ENCODE results near the gene VEZF1. TPM values are rescaled to one million over a fixed set of nuclear protein-coding genes. Genes with fewer than 3 reads are reported as not detected.

Gene VEZF1, protein sequence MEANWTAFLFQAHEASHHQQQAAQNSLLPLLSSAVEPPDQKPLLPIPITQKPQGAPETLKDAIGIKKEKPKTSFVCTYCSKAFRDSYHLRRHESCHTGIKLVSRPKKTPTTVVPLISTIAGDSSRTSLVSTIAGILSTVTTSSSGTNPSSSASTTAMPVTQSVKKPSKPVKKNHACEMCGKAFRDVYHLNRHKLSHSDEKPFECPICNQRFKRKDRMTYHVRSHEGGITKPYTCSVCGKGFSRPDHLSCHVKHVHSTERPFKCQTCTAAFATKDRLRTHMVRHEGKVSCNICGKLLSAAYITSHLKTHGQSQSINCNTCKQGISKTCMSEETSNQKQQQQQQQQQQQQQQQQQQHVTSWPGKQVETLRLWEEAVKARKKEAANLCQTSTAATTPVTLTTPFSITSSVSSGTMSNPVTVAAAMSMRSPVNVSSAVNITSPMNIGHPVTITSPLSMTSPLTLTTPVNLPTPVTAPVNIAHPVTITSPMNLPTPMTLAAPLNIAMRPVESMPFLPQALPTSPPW
- 29.7 and 36.7 TPM in 2 replicates for total RNA-seq

DNA sequence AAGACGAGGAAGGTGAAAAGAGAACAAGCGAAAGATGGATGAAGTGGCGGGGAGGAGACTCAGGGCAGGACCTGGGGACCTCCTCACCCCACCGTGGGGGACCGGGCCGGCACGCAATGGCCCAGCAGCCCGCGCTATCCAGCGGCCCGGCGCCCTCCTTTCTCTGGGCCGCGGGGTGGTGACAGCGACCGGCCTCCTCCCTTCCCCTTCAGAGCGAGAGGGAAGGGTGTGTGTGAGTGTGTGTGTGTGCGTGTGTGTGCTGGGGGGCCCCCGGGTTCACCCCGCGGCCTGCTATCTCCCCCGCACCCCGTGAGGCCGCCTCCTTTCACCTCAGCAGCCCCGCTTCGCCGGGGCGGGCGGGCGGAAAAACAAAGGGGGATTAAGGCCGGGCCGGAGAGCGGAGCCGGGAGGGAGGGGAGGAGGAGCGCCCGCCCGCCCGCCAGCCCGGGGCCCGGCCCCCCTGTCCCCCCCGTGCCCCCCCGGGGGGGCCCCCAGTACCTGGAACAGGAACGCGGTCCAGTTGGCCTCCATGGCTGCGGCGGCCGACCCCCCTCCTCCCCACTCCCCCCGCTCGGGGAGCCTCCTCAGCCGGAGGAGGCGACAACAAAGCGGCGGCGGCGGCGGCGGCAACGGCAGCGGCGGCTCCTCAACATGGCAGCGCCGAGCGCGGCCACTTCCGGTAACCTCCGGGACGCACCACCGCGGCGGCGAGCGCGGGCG is at the start of gene VEZF1:
TSS of gene VEZF1 (minus strand) at position 674 of the 720 bp plus-strand sequence. CDS start at position 531, 143 bp downstream.

DNA sequence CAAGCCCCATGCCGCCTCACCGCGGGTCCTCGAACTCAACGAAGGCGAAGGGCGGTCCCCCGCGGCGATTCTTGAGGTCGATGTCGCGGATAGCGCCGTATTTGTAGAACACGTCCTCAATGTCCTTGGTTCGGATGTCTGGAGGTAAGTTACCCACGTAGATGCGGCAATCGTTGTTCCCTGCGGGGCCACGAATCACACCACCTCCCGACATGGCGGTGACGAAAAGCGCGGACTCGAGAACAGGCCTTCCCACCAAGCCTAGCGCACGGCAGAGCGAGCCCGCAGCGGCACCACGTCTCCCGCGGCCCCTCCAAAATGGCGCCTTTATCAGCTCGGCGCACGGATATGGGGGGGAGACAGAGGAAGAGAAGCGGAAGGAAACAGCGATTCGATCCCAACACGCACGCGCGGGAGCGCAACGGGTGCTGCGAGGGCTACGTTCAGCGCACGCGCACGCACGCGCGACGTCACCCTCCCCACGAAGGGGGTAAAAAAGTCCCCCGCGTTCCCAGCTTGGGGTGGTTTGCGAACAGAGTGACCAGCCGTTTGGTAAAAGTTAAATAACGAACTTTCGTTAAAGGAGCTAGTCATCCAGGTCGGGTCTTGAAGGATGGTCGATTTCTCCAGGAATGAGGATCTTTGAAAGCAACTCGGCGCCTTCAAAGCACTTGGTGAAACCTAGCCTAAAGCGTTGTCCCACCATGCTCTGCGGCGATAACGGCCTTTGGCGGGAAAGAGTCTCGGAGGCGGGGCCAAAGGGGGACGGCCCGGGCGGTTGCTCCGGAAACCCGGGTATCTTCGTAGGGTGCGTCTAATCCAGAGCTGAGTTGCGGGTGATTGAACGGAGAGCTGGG is 19.1 kb upstream of the VEZF1 start, which contains the start of gene SRSF1:
TSS of gene SRSF1 (minus strand) at position 323 of the 857 bp plus-strand sequence. CDS start at position 214, 109 bp downstream.

DNA sequence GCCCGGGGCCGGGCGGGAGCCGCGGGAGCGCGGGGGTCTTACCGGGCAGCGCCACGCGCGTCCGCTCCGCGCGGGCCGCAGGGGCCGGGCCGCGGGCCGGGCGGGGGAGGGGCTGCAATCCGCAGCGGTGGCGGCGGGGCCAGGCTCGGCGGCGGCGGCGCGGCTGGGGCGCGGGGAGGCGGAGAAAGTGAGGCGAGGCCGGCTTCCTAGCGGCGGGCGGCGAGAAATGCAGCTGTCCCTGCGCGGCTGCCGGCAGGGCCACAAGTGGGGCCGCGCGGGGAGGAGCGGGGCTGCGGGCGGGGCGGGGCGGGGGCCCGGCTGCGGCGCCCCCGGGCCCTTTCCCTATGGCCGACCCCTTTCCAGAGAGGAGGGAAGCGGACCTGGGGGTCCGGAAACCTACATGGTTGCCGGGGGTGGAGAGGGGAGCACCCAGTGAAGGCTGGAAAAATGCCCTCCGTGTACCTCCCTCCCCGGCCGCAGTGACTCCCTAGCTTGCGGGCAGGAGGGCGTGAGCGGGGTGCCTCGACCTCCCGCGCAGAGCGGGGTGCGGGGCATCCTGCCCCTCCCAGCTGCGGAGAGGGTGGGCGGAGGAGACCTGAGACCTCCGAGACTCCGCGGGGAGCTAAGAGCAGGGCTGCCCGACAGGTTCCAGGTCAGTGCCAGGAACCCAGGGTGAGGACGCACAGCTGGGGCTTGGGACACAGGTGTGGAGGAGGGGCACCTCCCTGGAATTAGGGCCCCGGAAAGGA is 32.7 kb downstream of the VEZF1 start, which contains the start of gene CUEDC1:
TSS of gene CUEDC1 (minus strand) at position 230 of the 749 bp plus-strand sequence. CDS start 69,848 bp downstream, outside the sequence.

Other genes with a start within 250 kb of the VEZF1 start
- gene CCDC182, start 243.0 kb downstream of the VEZF1 start, total RNA-seq, result not detected in 2 replicates
- 22.1 and 29.3 TPM in 2 replicates for gene MRPS23, start 138.2 kb downstream of the VEZF1 start, total RNA-seq
- 11.9 and 14.4 TPM in 2 replicates for gene CUEDC1, start 32.8 kb downstream of the VEZF1 start, total RNA-seq
- gene SRSF1, start 19.0 kb upstream of the VEZF1 start, total RNA-seq, result 420 and 544 TPM in 2 replicates
- 19.0 and 25.4 TPM in 2 replicates for gene DYNLL2, start 95.2 kb upstream of the VEZF1 start, total RNA-seq
- not detected in 2 replicates for gene OR4D1, start 160.1 kb upstream of the VEZF1 start, total RNA-seq
- not detected in 2 replicates for gene OR4D2, start 178.7 kb upstream of the VEZF1 start, total RNA-seq
- not detected in 2 replicates for gene EPX, start 204.5 kb upstream of the VEZF1 start, total RNA-seq
- gene MKS1, start 231.0 kb upstream of the VEZF1 start, total RNA-seq, result 11.6 and 12.1 TPM in 2 replicates

Measured in aortic smooth muscle cell (primary cell).